Panc1 (cell line): ENCODE measurements around the gene CDK12. TPM values are rescaled to one million over a fixed set of nuclear protein-coding genes. Genes with fewer than 3 reads are reported as not detected.

Experiments used
- ATAC-seq: fragments of 200-7000 bp; cut with Tn5 transposase; 2 replicates; pipeline ENCODE4 v1.9.1; 2020; ENCODE audit warnings: mild to moderate bottlenecking, moderate library complexity
- BruUV-seq: library from RNA; stranded (reverse); fragments of 400-500 nt; replicated peaks from 2 replicates; lab custom pipeline; 2021; lab: Mats Ljungman, UMichigan
- CTCF ChIA-PET: fragments of 300-600 bp; sonication (Branson Sonifier 250); formaldehyde crosslinking; loops from one replicate; lab custom pipeline; 2022; ENCODE audit warnings: antibody characterized with exemption; lab: Charles Lee
- POLR2A ChIA-PET: fragments of 300-600 bp; sonication (Branson Sonifier 250); formaldehyde crosslinking; loops from one replicate; lab custom pipeline; 2022; ENCODE audit warnings: antibody characterized with exemption; lab: Charles Lee
- DNase-seq: peaks from one replicate; pipeline ENCODE4 v3.0.0-alpha.2; 2010; ENCODE audit warnings: low read depth, low spot score
- H3K27ac ChIP-seq: 2 replicates; pipeline ENCODE4 v1.5.1; 2011; ENCODE audit warnings: mild to moderate bottlenecking, low read length, inconsistent platforms
- H3K27me3 ChIP-seq: fragments of 200-500 bp; sonication (Bioruptor generic); 2 replicates; pipeline ENCODE4 v1.6.0; 2014; ENCODE audit warnings: low read length, inconsistent platforms; ENCODE audit not compliant: control insufficient read depth, insufficient read depth
- H3K36me3 ChIP-seq: fragments of 200-500 bp; sonication (Bioruptor generic); 2 replicates; pipeline ENCODE4 v1.5.1; 2014; ENCODE audit warnings: inconsistent platforms, mild to moderate bottlenecking, low read length, moderate library complexity; ENCODE audit not compliant: control insufficient read depth, insufficient read depth
- H3K4me1 ChIP-seq: 2 replicates; pipeline ENCODE4 v1.5.1; 2011; ENCODE audit warnings: inconsistent platforms, mild to moderate bottlenecking, low read length, moderate library complexity; ENCODE audit not compliant: control insufficient read depth, insufficient read depth
- H3K4me3 ChIP-seq, 2 experiments: 2 replicates each; pipeline ENCODE4 v1.5.1; 2011 to 2012; ENCODE audit warnings: low read depth in 2 of 2, low read length in 2 of 2, mild to moderate bottlenecking in 2 of 2, inconsistent platforms in 1 of 2, moderate library complexity in 1 of 2
- H3K9me3 ChIP-seq: fragments of 200-500 bp; sonication (Bioruptor generic); 2 replicates; pipeline ENCODE4 v1.5.1; 2014; ENCODE audit warnings: low read depth, mild to moderate bottlenecking, inconsistent platforms, low read length, moderate library complexity; ENCODE audit not compliant: control insufficient read depth, insufficient read depth
- CTCF ChIP-seq: fragments of 450-650 bp; IDR thresholded peaks from 2 replicates; pipeline ENCODE4 v1.5.1; 2017; ENCODE audit warnings: mild to moderate bottlenecking
- POLR2AphosphoS5 ChIP-seq: IDR thresholded peaks from 2 replicates; pipeline ENCODE4 v1.6.1; 2012; ENCODE audit warnings: mild to moderate bottlenecking, low read depth, low read length, moderate library complexity
- REST ChIP-seq, 2 experiments: IDR thresholded peaks; 2 replicates each; pipeline ENCODE4 v1.6.1; 2011 to 2012; ENCODE audit warnings: low read depth in 2 of 2, control low read depth in 1 of 2, low read length in 1 of 2, mild to moderate bottlenecking in 1 of 2, moderate library complexity in 1 of 2; ENCODE audit not compliant: insufficient read depth in 1 of 2
- SIN3A ChIP-seq: IDR thresholded peaks from 2 replicates; pipeline ENCODE4 v1.6.1; 2012; ENCODE audit warnings: low read depth, mild to moderate bottlenecking, low read length, moderate library complexity, borderline replicate concordance; ENCODE audit not compliant: insufficient read depth
- TCF7L2 ChIP-seq: IDR thresholded peaks from 2 replicates; pipeline ENCODE4 v1.6.1; 2011; ENCODE audit warnings: mild to moderate bottlenecking, low read depth, low read length, inconsistent platforms
- in situ Hi-C: cut with HindIII; loops from 2 replicates; pipeline ENCODE4 v1.10.0; 2016; ENCODE audit warnings: low sequenced_read_pairs, low pct_unique_long_range_greater_than_20kb
- intact Hi-C: fragments of 100-400 bp; cut with micrococcal nuclease; formaldehyde crosslinking; loops from one replicate; pipeline ENCODE4 v1.10.0; 2022; ENCODE audit not compliant: unreplicated experiment
- total RNA-seq: library from RNA; stranded (reverse); gene quantifications from one replicate; pipeline ENCODE4 v1.2.1, GENCODE V29; 2021; ENCODE audit not compliant: unreplicated experiment

CDK12 gene
- total RNA-seq, 1 experiment from 2014 or later: 57.8 TPM

GRCh38 chr17:39529455-39529854 is 68.2 kb downstream of the CDK12 start:
- no peaks in the 10 kb centered on the region for H3K27me3 ChIP-seq
- no peak overlapping the region for H3K4me3 ChIP-seq
- DNase-seq: no peak
- POLR2A ChIA-PET: no interaction called here
- BruUV-seq: no TSS peak
- no peaks in the 10 kb centered on the region for H3K9me3 ChIP-seq
- no peak overlapping the region for H3K27ac ChIP-seq
- H3K36me3 ChIP-seq: peaks cover 27% of the 10 kb centered on the region
- ATAC-seq: no peak
- no peak for TF ChIP-seq SIN3A
- no peak for TF ChIP-seq POLR2AphosphoS5
- no peak for TF ChIP-seq CTCF
- TF ChIP-seq TCF7L2: no peak
- no peak for TF ChIP-seq REST (IDR thresholded peaks at IDR 0.05; ENCODE audit: insufficient read depth in 1 of 2, low read depth in 2 of 2, low read length in 1 of 2)
- intact Hi-C loops: no loop called here
- no peaks in the 10 kb centered on the region for H3K4me1 ChIP-seq
- in situ Hi-C loops: no loop called here
- CTCF ChIA-PET: no interaction called here

GRCh38 chr17:39530513-39530912 is 69.2 kb downstream of the CDK12 start:
- no peaks in the 10 kb centered on the region for H3K9me3 ChIP-seq
- ChIA-PET POLR2A (no interaction called here), CTCF (no interaction called here)
- no peak overlapping the region for H3K27ac ChIP-seq
- H3K36me3 ChIP-seq: peaks cover 22% of the 10 kb centered on the region
- TF ChIP-seq CTCF (no peak), SIN3A (no peak), REST (IDR thresholded peaks at IDR 0.05; ENCODE audit: insufficient read depth in 1 of 2, low read depth in 2 of 2, low read length in 1 of 2) (no peak), POLR2AphosphoS5 (no peak), TCF7L2 (no peak)
- no TSS peak for BruUV-seq
- in situ Hi-C loops (no loop called here), intact Hi-C loops (no loop called here)
- H3K4me3 ChIP-seq: no peak overlapping the region
- H3K27me3 ChIP-seq: no peaks in the 10 kb centered on the region
- ATAC-seq: no peak
- no peaks in the 10 kb centered on the region for H3K4me1 ChIP-seq
- DNase-seq: no peak
